Right lobe of liver (tissue), 4 donors: ENCODE measurements around the gene C11orf21.

ENCODE experiments used
- POLR2A ChIP-seq: fragments of 450-650 bp; IDR thresholded peaks from one replicate; pipeline ENCODE4 v1.6.1; 2017; ENCODE audit warnings: antibody characterized with exemption, mild to moderate bottlenecking
- TF ChIP-seq, protein P1 (sequence below), 4 donors: fragments of 200-600 bp in 3 of 4; fragments of 450-650 bp in 1 of 4; IDR thresholded peaks; one replicate each; pipeline versions ENCODE4 v1.5.1 to v1.8.0; 2016 to 2022; ENCODE audit warnings: antibody characterized with exemption in 4 of 4, mild to moderate bottlenecking in 2 of 4
- donor health status: DM: no; HTN: no; CAD: no.
- donor health status: DM: no; HTN: no; CAD: no.
- donor health status: DM: no; HTN: yes; CAD: no.

GRCh38 chr11:2325719-2326118 lies 24.0 kb upstream of the C11orf21 start:
- TF ChIP-seq, protein P1, sequence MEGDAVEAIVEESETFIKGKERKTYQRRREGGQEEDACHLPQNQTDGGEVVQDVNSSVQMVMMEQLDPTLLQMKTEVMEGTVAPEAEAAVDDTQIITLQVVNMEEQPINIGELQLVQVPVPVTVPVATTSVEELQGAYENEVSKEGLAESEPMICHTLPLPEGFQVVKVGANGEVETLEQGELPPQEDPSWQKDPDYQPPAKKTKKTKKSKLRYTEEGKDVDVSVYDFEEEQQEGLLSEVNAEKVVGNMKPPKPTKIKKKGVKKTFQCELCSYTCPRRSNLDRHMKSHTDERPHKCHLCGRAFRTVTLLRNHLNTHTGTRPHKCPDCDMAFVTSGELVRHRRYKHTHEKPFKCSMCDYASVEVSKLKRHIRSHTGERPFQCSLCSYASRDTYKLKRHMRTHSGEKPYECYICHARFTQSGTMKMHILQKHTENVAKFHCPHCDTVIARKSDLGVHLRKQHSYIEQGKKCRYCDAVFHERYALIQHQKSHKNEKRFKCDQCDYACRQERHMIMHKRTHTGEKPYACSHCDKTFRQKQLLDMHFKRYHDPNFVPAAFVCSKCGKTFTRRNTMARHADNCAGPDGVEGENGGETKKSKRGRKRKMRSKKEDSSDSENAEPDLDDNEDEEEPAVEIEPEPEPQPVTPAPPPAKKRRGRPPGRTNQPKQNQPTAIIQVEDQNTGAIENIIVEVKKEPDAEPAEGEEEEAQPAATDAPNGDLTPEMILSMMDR (IDR thresholded peaks at IDR 0.05): no peak
- TF ChIP-seq POLR2A: no peak
